GM12875 (cell line): ENCODE data around the gene MAEL.

ENCODE experiments used
- H3K4me3 ChIP-seq: one replicate; pipeline ENCODE4 v1.5.1; 2011; ENCODE audit warnings: low read depth, low read length, control low read depth
- TF ChIP-seq, protein P1 (sequence below): IDR thresholded peaks from 2 replicates; pipeline ENCODE4 v1.5.1; 2011; ENCODE audit warnings: low read depth, mild to moderate bottlenecking, control low read depth, inconsistent platforms, low read length, moderate library complexity, borderline replicate concordance; ENCODE audit not compliant: insufficient read depth

MAEL gene

GRCh38 chr1:166988974-166989515, at the start of gene MAEL:
TSS of gene MAEL (plus strand) at chr1:166989280. CDS start at chr1:166989353, 73 bp downstream.
- H3K4me3 ChIP-seq = no peak within 1 kb of the TSS
- TF ChIP-seq, protein P1, sequence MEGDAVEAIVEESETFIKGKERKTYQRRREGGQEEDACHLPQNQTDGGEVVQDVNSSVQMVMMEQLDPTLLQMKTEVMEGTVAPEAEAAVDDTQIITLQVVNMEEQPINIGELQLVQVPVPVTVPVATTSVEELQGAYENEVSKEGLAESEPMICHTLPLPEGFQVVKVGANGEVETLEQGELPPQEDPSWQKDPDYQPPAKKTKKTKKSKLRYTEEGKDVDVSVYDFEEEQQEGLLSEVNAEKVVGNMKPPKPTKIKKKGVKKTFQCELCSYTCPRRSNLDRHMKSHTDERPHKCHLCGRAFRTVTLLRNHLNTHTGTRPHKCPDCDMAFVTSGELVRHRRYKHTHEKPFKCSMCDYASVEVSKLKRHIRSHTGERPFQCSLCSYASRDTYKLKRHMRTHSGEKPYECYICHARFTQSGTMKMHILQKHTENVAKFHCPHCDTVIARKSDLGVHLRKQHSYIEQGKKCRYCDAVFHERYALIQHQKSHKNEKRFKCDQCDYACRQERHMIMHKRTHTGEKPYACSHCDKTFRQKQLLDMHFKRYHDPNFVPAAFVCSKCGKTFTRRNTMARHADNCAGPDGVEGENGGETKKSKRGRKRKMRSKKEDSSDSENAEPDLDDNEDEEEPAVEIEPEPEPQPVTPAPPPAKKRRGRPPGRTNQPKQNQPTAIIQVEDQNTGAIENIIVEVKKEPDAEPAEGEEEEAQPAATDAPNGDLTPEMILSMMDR = no peak

DNA sequence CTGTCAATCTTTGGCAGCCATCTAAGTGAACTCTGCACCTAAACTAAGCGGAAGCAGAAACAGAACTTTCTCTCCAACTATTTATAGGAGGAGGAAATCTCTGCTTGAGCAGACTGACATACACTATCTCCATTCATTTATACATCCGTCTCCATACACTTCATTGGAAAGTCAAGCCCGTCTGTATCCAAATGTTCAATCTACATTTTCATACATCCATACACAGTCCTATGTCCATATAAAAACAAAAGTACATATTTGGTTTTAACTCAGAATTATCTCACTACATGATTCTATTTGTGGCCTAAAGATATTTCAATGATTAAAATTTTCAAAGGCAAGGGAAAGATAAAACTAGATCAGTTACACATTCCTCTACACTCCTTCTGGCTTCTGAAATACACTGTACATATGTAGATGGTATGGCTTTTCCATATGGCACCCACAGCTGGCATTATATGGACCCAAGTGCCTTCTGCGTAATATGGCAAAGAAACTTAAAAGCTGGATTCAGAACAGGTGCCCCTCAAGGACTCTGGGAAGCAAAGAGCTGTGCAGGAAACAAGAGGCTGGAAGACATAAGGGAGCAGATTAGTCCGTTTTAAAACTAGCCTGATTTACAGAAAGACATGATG, 49.2 kb upstream of the MAEL start:
- TF ChIP-seq, protein P1 = no peak
- no peak overlapping the region for H3K4me3 ChIP-seq

GRCh38 chr1:166944186-166944967, 44.7 kb upstream of the MAEL start:
- H3K4me3 ChIP-seq = no peak overlapping the region
- TF ChIP-seq, protein P1 = no peak

DNA sequence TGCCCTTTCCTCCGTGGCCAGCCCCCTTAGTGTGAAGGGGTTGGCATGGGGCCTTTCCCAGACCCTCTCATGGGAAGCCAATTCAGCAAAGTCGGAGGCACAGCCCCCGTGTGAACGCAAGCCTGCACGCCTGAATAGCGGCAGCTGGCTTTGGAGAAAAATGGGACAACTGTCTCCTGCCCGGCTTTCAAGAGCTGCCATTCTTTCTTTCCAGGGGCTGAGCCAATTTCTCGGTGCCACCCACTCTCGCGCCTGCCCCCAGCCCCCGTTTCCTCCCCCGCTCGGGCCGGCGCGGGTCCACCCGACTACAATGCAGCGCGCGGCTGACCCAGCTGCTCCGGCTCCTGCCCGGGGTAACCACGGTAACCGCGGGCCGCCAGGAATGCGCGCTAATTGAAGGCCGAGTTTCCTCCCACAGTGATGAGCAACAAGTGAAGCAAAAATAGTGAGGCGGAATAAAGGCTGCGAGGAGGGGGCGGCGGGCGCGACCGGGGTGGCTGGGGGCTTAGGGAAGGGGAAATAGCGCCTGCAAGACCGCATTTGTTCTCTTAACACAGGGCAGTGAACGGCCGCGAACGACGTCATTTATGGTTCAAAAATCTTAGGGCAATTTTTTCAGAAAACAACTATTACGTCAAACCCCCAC, 41.6 kb upstream of the MAEL start:
- TF ChIP-seq, protein P1 = no peak
- H3K4me3 ChIP-seq = no peak overlapping the region

- no peak overlapping the region for H3K4me3 ChIP-seq
- TF ChIP-seq, protein P1 = no peak
Measured at GRCh38 chr1:166948856-166949350, 40.2 kb upstream of the MAEL start.

- H3K4me3 ChIP-seq = no peak overlapping the region
- TF ChIP-seq, protein P1 = no peak
Measured at GRCh38 chr1:166950156-166950555, 38.9 kb upstream of the MAEL start.

DNA sequence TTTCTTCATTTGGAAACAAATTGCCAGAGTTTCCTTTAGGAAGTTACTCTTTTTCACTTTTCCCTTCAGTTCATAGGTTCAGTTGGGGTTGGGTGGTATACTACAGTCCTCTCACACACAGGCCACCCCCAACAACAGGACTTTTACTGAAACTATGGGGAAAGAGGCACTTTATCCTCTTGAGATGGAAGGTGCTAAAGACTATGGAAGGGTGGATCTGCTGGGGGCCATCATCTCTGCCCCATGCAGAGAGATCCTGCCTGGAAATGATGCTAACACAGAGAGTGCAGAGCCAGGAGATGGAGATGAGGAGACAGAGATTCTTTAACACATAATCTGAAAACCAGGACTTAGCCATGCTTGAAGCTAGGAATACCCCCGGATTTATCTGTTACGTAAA, 38.0 kb upstream of the MAEL start:
- TF ChIP-seq, protein P1 = no peak
- no peak overlapping the region for H3K4me3 ChIP-seq
